WERI-Rb-1 (cell line): Measurements from ENCODE around the gene SRD5A2.

Experiments used
- DNase-seq: peaks from one replicate; pipeline ENCODE4 v3.0.0-alpha.2; 2020
- H3K27ac ChIP-seq: fragments of 250-450 bp; sonication (Bioruptor Pico); 2 replicates; pipeline ENCODE4 v1.5.1; 2020; ENCODE audit warnings: mild to moderate bottlenecking, moderate library complexity
- H3K27me3 ChIP-seq: fragments of 250-450 bp; sonication (Bioruptor Pico); 2 replicates; pipeline ENCODE4 v1.5.1; 2021; ENCODE audit warnings: mild to moderate bottlenecking, low read depth, moderate library complexity; ENCODE audit not compliant: insufficient read depth, severe bottlenecking
- H3K36me3 ChIP-seq: fragments of 250-450 bp; sonication (Bioruptor Pico); 2 replicates; pipeline ENCODE4 v1.5.1; 2020; ENCODE audit warnings: mild to moderate bottlenecking, moderate library complexity
- H3K4me3 ChIP-seq: 2 replicates; pipeline ENCODE4 v1.5.1; 2011; ENCODE audit warnings: low read depth, mild to moderate bottlenecking, control low read depth, low read length
- H3K9me3 ChIP-seq: fragments of 250-450 bp; sonication (Bioruptor Pico); 2 replicates; pipeline ENCODE4 v1.5.1; 2021; ENCODE audit warnings: mild to moderate bottlenecking, moderate library complexity; ENCODE audit not compliant: severe bottlenecking
- TF ChIP-seq, protein P1 (sequence below): IDR thresholded peaks from 2 replicates; pipeline ENCODE4 v1.5.1; 2011; ENCODE audit warnings: low read depth, mild to moderate bottlenecking, control low read depth, inconsistent platforms, low read length

Gene SRD5A2

DNA sequence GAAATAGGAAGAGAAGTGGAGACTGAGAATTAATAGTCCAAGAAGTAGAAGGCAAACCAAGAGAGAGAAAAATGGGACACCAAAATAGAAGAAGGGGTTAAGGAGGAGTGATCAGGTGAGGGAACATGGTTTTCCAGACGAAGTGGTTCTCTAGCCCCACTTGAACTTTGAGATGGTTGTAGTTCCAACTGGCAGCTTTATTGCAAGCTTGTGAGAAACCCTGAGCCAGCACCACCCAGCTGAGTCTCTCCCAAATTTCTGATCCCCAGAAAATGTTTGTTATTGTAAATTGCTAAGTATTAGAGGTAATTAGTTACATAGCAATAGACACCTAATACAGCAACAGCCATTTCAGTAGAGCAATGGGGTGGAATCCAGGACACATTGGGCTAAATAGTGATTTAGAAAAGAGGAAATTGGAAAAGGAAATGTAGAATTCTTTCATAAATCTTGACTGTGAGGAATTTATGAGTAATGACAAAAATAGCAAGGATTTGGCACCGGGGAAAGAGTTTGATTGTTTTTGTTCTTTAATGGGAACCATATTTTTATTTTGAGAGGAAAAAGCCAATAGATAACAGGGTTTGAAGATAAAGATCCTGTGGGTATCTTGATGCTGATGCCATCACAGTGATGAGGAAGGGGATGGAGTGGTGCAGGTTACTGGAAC lies 104.1 kb downstream of the SRD5A2 start:
- Histone ChIP-seq H3K27me3 (peaks cover 25% of the 10 kb centered on the region), H3K4me3 (no peak overlapping the region), H3K36me3 (no peaks in the 10 kb centered on the region), H3K9me3 (no peaks in the 10 kb centered on the region), H3K27ac (no peak overlapping the region)
- no peak for DNase-seq
- TF ChIP-seq, protein P1, sequence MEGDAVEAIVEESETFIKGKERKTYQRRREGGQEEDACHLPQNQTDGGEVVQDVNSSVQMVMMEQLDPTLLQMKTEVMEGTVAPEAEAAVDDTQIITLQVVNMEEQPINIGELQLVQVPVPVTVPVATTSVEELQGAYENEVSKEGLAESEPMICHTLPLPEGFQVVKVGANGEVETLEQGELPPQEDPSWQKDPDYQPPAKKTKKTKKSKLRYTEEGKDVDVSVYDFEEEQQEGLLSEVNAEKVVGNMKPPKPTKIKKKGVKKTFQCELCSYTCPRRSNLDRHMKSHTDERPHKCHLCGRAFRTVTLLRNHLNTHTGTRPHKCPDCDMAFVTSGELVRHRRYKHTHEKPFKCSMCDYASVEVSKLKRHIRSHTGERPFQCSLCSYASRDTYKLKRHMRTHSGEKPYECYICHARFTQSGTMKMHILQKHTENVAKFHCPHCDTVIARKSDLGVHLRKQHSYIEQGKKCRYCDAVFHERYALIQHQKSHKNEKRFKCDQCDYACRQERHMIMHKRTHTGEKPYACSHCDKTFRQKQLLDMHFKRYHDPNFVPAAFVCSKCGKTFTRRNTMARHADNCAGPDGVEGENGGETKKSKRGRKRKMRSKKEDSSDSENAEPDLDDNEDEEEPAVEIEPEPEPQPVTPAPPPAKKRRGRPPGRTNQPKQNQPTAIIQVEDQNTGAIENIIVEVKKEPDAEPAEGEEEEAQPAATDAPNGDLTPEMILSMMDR, result no peak

DNA sequence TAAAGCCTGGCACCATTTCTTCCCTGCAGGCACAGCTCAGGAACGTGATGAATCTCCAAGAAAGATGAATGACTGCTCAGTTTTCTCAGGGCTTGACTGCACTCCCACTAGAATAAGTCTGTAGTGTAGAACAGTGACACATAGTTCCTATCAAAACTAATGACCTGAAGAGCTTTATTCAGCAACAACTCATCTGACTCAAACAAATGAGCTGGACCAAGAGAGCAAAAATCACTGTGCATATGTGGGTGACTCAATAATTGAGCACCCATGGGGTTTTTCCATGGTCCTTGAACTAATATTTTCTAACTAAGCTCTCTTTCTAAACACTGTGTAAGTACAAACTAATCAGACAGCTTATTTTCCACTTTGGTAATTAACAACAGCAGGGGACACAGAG lies 105.0 kb downstream of the SRD5A2 start:
- Histone ChIP-seq H3K27me3 (peaks cover 25% of the 10 kb centered on the region), H3K9me3 (no peaks in the 10 kb centered on the region), H3K27ac (no peak overlapping the region), H3K36me3 (no peaks in the 10 kb centered on the region), H3K4me3 (no peak overlapping the region)
- TF ChIP-seq, protein P1, result no peak
- no peak for DNase-seq

DNA sequence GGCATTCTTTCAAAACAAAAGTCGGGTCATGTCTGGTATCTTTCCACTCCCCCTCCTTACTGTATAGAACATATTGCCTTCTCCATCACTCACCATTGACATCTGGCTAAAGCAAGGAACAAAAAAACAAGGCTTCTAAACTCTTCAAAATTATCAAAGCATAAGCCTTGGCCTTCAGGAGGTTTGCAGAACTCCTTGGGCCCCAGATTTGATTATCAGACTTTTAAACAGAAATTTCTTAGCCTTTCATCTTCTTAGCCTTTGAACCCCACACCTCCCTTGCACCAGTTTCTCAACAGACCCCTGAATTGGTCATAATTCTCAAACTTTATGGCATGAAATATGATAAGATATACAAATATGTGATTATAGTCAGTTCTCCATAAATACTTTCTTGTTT lies 106.4 kb downstream of the SRD5A2 start:
- DNase-seq, result no peak
- H3K4me3 ChIP-seq, result no peak overlapping the region
- TF ChIP-seq, protein P1, result no peak

More for the DNA sequence above, 106.4 kb downstream of the SRD5A2 start:
- no peaks in the 10 kb centered on the region for H3K9me3 ChIP-seq
- H3K36me3 ChIP-seq, result no peaks in the 10 kb centered on the region
- no peak overlapping the region for H3K27ac ChIP-seq
- H3K27me3 ChIP-seq, result peaks cover 25% of the 10 kb centered on the region
